Smooth muscle cell (in vitro differentiated cells): ENCODE results near the gene KCND3. TPM values are rescaled to one million over a fixed set of nuclear protein-coding genes. Genes with fewer than 3 reads are reported as not detected.
A peak's percentile ranks its signal among the peaks of the same experiment; 100 is the strongest.

Experiments
- DNase-seq: peaks from one replicate; lab custom pipeline; 2025; ENCODE audit not compliant: unreplicated experiment; lab: John Stamatoyannopoulos, UW
- H2AFZ ChIP-seq: fragments of 200-600 bp; sonication (generic); 2 replicates; pipeline ENCODE4 v1.6.0; 2016; ENCODE audit warnings: antibody characterized with exemption, low read depth, mild to moderate bottlenecking
- H3F3A ChIP-seq: fragments of 200-600 bp; sonication (generic); 2 replicates; pipeline ENCODE4 v1.6.0; 2017; ENCODE audit warnings: antibody characterized with exemption, low read depth
- H3K27ac ChIP-seq: fragments of 200-600 bp; sonication (generic); 2 replicates; pipeline ENCODE4 v1.5.1; 2016; ENCODE audit warnings: low read depth, mild to moderate bottlenecking
- H3K27me3 ChIP-seq: fragments of 200-600 bp; sonication (generic); 2 replicates; pipeline ENCODE4 v1.6.1; 2016; ENCODE audit warnings: low read depth, mild to moderate bottlenecking
- H3K36me3 ChIP-seq: fragments of 200-600 bp; sonication (generic); 2 replicates; pipeline ENCODE4 v1.5.1; 2016; ENCODE audit warnings: low read depth
- H3K4me1 ChIP-seq: fragments of 200-600 bp; sonication (generic); 2 replicates; pipeline ENCODE4 v1.5.1; 2016; ENCODE audit warnings: low read depth
- H3K4me2 ChIP-seq: fragments of 200-600 bp; sonication (generic); 2 replicates; pipeline ENCODE4 v1.6.0; 2016; ENCODE audit warnings: mild to moderate bottlenecking
- H3K4me3 ChIP-seq: fragments of 200-600 bp; sonication (generic); 2 replicates; pipeline ENCODE4 v1.5.1; 2016; ENCODE audit warnings: mild to moderate bottlenecking
- H3K79me2 ChIP-seq: fragments of 200-600 bp; sonication (generic); 2 replicates; pipeline ENCODE4 v1.6.0; 2016; ENCODE audit warnings: low read depth, mild to moderate bottlenecking
- H3K9ac ChIP-seq: fragments of 200-600 bp; sonication (generic); 2 replicates; pipeline ENCODE4 v1.6.0; 2016; ENCODE audit warnings: low read depth
- H3K9me3 ChIP-seq: fragments of 200-600 bp; sonication (generic); replicated peaks from 2 replicates; pipeline ENCODE4 v1.5.1; 2016; ENCODE audit warnings: low read depth
- H4K20me1 ChIP-seq: fragments of 200-600 bp; sonication (generic); 2 replicates; pipeline ENCODE4 v1.6.0; 2016; ENCODE audit warnings: low read depth
- WGBS: methylation state at CpG from one replicate; pipeline ENCODE4 v1.1.7; 2016; ENCODE audit warnings: low lambda C conversion rate; 5-methylcytosine and 5-hydroxymethylcytosine counted together
- polyA plus RNA-seq: library from polyadenylated mRNA; unstranded; fragments of >200 nt; fragmentation: Nextera tagmentation; extraction: Ambion mirVana; gene quantifications from 2 replicates; pipeline ENCODE4 v1.2.1, GENCODE V29; 2016
- total RNA-seq: library from RNA; depleted of rRNA; stranded (reverse); fragments of >200 nt; gene quantifications from 2 replicates; pipeline ENCODE4 v1.2.3, GENCODE V29; 2014
- TF ChIP-seq, protein P1 (sequence below): fragments of 200-600 bp; sonication (generic); IDR thresholded peaks from 2 replicates; pipeline ENCODE4 v1.5.1; 2017; ENCODE audit warnings: borderline replicate concordance, mild to moderate bottlenecking, antibody characterized with exemption; ENCODE audit not compliant: insufficient read depth, poor library complexity, severe bottlenecking

KCND3 gene
- total RNA-seq (2.2 and 3.6 TPM in 2 replicates), polyA plus RNA-seq (0.84 and 0.97 TPM in 2 replicates)

DNA sequence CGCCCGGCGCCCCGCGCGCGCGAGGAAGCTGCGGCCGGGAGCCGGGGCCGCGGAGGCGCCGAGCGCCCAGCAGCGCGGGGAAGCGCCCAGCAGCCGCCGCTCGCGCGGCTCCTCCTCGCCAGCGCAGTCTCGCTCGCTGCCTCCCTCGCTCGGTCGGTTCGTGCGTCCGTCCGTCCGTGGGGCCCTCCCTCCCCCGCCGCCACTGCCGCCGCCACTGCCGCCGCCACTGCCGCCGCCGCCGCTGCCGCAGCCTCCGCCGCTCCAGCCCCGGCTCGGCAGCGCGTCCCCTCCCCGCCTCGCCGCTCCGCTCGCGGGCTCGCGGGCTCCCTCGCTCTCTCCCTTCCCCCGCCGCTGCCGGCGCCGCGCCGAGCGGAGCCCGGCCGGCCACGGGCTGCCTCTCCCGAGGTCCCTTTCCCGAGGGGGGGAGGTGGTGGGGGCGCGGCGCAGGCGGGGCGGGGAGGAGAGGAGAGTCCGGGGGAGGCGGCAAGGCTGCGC lies at the start of gene KCND3:
Gene KCND3 (minus strand): TSS at position 138 of the 495 bp plus-strand sequence.
- Histone ChIP-seq H3K4me2 (peak within 1 kb of the TSS; percentile 99), H3K4me3 (peak within 1 kb of the TSS; percentile 66), H3F3A (no peaks in the 10 kb centered on the region), H2AFZ (peak within 1 kb of the TSS; percentile 63), H3K27me3 (peaks cover 39% of the 10 kb centered on the region), H3K27ac (no peak within 1 kb of the TSS), H3K4me1 (peaks cover 25% of the 10 kb centered on the region), H3K79me2 (no peaks in the 10 kb centered on the region), H4K20me1 (no peaks in the 10 kb centered on the region), H3K36me3 (no peaks in the 10 kb centered on the region), H3K9ac (no peak within 1 kb of the TSS), H3K9me3 (no peaks in the 10 kb centered on the region)
- no peak for DNase-seq
- 5% methylated on average over 19 of the region's 83 CpGs for WGBS
- TF ChIP-seq, protein P1, sequence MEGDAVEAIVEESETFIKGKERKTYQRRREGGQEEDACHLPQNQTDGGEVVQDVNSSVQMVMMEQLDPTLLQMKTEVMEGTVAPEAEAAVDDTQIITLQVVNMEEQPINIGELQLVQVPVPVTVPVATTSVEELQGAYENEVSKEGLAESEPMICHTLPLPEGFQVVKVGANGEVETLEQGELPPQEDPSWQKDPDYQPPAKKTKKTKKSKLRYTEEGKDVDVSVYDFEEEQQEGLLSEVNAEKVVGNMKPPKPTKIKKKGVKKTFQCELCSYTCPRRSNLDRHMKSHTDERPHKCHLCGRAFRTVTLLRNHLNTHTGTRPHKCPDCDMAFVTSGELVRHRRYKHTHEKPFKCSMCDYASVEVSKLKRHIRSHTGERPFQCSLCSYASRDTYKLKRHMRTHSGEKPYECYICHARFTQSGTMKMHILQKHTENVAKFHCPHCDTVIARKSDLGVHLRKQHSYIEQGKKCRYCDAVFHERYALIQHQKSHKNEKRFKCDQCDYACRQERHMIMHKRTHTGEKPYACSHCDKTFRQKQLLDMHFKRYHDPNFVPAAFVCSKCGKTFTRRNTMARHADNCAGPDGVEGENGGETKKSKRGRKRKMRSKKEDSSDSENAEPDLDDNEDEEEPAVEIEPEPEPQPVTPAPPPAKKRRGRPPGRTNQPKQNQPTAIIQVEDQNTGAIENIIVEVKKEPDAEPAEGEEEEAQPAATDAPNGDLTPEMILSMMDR = no peak

DNA sequence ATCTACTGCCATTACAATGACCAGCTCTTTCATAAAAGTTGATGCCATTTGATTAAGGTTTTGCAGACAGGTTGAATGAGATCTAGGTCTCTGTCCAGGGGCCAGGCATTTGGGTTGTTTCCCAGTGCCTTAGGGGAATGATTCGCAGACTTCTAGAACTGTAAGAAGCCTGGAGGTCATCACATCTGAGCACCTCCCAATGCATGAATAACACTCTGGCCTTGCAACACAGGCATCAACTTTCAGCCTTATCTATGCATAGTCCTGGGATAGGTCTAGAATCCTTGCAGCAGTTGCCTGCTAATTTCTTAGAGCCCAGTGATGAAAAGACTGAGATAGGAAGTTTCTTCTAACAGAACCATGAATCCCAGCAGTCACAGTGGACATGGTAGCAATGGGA lies 44.8 kb upstream of the KCND3 start:
- H3K4me1 ChIP-seq = no peaks in the 10 kb centered on the region
- TF ChIP-seq, protein P1 = no peak
- no peaks in the 10 kb centered on the region for H3K79me2 ChIP-seq
- H3K4me2 ChIP-seq = no peak overlapping the region
- 44% methylated on average over 1 of the region's 1 CpG for WGBS
- H3K27me3 ChIP-seq = no peaks in the 10 kb centered on the region
- H3K27ac ChIP-seq = no peak overlapping the region
- no peaks in the 10 kb centered on the region for H3K36me3 ChIP-seq
- H3K9me3 ChIP-seq = no peaks in the 10 kb centered on the region
- no peaks in the 10 kb centered on the region for H3F3A ChIP-seq
- no peak overlapping the region for H2AFZ ChIP-seq
- no peak overlapping the region for H3K9ac ChIP-seq
- H3K4me3 ChIP-seq = no peak overlapping the region
- no peaks in the 10 kb centered on the region for H4K20me1 ChIP-seq
- no peak for DNase-seq

DNA sequence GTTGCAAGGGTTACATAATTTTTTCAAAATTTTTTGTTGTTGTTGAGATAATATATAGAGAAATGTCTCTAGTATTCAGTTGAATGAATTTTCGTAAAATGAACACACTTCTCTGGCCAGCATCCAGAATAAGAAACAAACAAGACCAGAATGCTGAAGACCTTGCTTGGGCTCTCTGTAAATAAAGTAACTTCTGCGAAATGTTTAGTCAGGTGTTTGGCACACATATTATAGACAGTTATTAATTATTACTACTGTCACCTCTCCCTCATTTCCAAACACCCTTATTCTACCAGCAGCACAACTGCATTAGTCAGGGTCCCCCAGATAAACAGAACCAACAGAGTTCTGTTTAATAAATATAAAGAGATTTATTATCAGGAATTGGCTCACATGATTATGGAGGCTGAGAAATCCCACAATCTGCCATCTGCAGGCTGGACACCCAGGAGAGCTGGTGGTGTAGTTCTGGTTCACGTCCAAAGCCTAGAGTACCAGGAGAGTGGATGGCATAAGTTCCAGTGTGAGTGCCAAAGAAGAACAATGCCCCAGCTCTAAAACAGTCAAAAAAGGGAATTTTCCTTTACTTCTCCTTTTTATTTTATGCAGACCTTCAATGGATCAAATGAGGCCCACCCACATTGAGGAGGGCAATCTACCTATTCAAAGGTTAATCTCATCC lies 44.1 kb upstream of the KCND3 start:
- H3K4me3 ChIP-seq = no peak overlapping the region
- H2AFZ ChIP-seq = no peak overlapping the region
- H3K4me2 ChIP-seq = no peak overlapping the region
- TF ChIP-seq, protein P1 = no peak
- H3K27me3 ChIP-seq = no peaks in the 10 kb centered on the region
- no peaks in the 10 kb centered on the region for H4K20me1 ChIP-seq
- H3K36me3 ChIP-seq = no peaks in the 10 kb centered on the region
- H3K79me2 ChIP-seq = no peaks in the 10 kb centered on the region
- no peaks in the 10 kb centered on the region for H3K4me1 ChIP-seq
- H3K9me3 ChIP-seq = no peaks in the 10 kb centered on the region
- no peak for DNase-seq
- WGBS = 82% methylated on average over 3 of the region's 3 CpGs
- no peaks in the 10 kb centered on the region for H3F3A ChIP-seq
- H3K9ac ChIP-seq = no peak overlapping the region
- no peak overlapping the region for H3K27ac ChIP-seq

DNA sequence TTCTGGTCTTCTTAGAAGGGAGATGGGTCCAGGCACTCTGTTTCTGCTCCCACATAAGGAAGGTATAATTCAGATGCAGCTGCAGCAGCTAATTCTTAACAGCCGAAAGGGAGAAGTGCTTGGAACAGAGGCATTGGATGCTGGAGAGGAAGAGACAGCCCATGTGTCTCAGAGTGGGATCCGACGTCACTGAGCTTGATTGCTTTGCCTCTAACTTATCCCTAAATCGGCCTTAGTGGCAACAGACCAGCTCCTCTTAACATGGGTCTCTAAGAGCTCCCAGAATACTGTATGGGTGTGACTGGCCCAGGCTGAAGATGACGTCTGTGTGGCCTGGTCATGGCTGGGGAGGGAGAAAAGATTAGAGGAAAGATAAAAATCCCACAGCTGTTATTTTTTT lies 40.7 kb upstream of the KCND3 start:
- H3K27me3 ChIP-seq = no peaks in the 10 kb centered on the region
- no peak for DNase-seq
- no peak overlapping the region for H3K9ac ChIP-seq
- no peaks in the 10 kb centered on the region for H4K20me1 ChIP-seq
- 63% methylated on average over 5 of the region's 5 CpGs for WGBS
- H3K4me2 ChIP-seq = no peak overlapping the region
- no peaks in the 10 kb centered on the region for H3F3A ChIP-seq
- H3K27ac ChIP-seq = no peak overlapping the region
- no peaks in the 10 kb centered on the region for H3K9me3 ChIP-seq
- no peak overlapping the region for H3K4me3 ChIP-seq
- H3K4me1 ChIP-seq = no peaks in the 10 kb centered on the region
- TF ChIP-seq, protein P1 = no peak
- H3K36me3 ChIP-seq = no peaks in the 10 kb centered on the region
- H2AFZ ChIP-seq = no peak overlapping the region
- no peaks in the 10 kb centered on the region for H3K79me2 ChIP-seq
